IPS DF 4.7 (cell line): Measurements from ENCODE around the gene SHISA6.
"Not testable (repeated sequence)": the region's sequence is repeated elsewhere in the genome, so short reads cannot be mapped to it uniquely, and the experiment has no call there.

Experiments
- DNase-seq: peaks from one replicate; pipeline ENCODE4 v3.0.0-alpha.2; 2013; ENCODE audit warnings: low spot score; ENCODE audit errors: extremely low read depth

The SHISA6 gene

DNA sequence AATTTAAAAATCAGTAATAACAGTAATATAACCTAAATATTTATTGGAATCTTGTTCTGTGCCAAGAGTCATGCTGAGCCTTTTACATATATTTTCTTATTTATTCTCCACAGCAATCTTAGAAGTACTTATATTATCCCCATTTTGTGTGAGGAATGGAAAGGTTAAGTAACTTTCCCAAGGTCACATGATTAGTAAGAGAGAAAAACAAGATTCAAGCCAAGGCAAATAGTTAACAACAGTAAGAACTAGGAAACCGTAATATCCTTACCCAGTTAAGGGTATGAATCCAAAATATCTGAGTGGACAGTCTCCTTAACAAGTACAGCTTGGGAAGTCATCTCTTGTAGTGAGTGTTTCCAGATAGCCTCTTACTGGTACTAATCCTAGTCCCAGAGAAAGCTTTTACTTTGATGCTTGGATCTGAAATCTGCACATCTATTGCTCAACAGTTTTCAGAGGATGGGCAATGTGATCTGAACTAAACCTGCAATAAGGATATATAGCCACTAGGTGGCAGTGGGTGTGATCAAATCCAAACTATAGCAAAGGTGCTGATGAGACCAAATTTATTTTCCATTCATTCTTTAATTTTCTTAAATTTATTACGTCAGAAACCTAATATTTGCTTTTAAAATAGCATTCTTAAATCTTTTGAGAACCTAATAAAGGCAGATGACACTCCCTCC is 23.3 kb downstream of the SHISA6 start:
- no peak for DNase-seq

DNA sequence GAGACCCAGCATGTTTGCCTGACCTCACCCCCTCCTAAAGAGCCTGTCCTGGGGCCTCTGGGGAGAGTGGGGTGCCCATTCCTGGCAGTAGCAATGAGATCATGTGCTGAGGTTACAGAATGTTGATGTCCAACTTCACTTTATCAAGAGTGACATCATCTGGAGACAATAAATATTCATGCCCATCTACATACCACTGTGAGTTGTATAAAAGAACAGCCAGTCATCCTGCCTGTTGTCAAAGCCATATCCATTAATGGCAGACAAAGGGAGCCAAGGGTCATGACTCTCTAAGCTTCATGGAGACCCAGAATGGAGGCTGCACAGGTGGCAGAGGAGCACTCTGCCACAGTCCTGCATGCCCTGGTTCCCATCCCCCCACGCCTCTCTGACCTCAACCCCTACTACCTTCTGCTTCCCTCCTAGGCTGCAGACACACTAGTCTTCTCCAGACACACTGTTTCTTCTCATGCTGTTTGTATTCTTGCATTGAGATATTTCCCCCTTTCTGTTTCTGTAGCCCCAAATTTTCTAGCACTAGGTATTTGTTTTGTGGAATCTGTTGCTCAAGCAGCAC is 27.1 kb downstream of the SHISA6 start:
- DNase-seq: no peak

DNA sequence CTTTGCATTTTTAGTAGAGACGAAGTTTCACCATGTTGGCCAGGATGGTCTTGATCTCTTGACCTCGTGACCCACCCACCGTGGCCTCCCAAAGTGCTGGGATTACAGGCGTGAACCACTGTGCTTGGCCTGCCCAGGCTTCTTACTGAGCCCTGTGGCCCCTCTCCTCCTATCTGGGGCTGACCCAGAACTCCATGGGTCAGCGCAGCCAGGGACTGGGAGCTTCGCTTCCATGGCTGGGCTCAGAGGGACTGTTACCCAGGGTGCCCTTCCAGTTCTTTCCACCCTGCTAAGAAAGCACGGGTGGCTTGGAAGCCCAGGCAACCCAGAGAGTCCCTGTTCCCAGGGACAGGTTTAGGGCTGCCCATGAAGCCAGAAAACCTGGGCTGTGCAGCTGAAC is 28.2 kb downstream of the SHISA6 start:
- DNase-seq: no peak

DNA sequence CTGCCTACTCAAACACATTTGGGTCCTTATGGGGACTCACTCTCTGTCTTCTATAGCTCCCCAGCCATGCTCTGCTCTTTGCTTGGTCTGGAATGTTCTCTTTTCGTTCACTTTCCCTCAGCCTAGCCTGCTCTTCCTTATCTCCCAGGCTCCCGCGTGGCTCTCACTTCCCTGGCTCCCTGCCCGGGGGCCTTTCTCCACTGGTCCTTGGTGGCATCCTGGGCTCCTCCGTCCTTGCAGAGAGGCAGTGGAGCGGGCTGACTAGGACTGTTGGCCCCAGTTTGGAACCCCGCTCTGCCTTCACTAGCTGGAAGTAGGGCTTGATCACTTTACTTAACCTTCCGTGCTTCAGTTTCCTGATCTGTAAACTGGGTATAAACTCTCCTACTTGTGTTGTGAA is 31.2 kb downstream of the SHISA6 start:
- DNase-seq: no peak

DNA sequence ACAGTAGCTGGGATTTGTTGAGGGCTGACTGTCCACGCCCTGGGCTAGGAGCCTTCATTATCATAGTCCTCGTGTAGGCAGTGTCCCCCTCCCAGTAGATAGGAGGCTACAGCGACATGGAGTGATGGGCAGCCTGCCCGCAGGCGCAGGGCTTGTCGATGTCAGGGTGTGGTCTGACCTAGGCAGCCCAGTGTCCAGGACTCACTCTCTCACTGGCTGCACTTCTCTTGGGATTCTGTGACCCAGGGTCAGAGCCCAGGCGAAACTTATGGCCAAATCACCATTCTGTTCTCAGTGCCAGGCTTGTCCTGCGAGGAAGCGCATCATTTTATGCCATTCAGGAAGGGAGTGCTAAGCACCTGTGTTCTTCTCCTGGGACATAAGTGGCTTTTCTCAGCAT is 32.6 kb downstream of the SHISA6 start:
- DNase-seq: no peak

DNA sequence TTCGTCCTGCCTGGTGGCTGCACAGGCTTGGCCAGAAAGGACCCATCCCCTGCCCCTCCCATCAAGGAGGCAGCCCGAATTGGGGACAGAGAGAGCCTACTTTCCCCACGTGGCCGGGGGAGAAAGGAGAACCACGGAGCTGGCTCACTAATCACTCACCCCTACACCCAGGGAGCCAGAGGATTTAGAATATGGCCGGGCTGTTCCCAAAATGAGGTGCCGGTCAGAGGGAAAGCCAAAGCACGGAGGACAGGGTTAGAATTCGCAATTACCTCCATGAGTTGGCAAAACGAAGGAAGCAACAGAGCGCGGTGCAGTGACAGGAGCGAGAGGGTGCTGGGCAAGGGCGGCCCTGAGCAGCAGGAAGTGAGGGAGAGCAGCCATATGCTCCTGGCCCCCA is 33.1 kb downstream of the SHISA6 start:
- no peak for DNase-seq

DNA sequence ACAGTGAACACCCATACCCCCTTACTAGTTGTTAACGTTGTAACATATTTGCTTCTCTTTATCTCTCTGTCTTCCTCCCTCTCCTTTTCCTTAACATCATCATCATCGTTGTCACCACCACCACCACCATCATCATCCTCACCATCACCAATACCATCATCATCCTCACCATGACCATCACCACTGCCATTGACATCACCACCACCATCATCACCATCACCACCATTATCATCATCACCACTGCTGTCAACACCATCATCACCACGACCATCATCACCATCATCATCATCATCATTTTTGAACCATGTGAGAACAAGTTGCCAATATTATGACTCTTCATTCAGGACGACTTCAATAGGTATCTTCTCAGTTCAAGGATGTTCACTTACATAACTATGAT is 35.5 kb downstream of the SHISA6 start:
- DNase-seq: no peak

DNA sequence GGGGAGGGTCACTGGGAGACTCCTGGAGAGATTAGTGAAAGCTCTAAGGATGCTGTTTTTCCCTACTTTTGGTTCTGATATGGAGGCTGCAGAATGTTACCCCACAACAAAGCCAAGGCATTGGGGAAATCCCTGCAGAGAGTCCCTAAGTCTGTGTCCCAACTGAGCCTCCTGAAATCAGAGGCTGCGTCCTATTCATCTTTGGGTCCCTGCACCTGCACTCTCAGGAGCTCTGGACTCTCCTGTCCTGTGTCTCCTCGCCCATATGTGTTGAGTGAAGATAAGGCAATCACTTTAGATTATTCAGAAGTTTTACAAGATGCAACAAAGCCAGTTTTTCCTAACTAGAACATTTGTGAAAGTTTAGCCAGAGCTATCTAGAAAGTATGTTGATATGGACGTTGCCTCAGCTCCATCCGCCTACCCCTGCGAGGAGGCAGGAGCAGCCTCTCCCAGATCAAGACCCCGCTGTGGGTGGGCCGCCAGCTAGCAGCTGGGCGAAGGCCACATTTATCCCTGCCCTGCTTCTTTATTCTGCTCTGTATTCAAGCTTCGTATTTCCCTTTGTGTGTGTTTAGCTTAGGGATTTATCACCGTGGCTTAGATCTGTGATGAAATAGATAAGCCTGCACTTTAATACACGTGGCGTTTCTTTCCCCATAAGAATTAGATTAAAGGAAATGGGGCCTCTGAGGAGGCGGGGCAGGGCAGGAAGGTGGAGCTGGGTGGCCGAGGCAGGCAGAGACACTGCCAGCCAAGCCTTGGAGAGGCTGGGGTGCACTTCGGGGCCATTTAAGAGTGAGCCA is 37.4 kb downstream of the SHISA6 start:
- DNase-seq: no peak

DNA sequence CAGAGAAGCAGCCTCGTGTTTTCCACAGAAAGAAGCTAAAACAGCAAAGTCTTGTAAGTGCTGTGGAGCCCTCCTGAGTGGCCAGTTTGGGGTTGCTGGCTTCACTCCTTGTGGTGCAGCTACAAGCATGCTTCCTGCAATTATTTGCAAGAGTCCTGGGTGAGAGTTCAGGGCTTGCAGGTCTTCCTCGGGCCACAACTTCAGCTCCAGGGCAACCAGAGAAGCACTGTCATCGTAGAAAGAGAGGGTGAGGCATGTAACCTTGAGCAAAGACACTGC is 37.9 kb downstream of the SHISA6 start:
- DNase-seq: no peak

DNA sequence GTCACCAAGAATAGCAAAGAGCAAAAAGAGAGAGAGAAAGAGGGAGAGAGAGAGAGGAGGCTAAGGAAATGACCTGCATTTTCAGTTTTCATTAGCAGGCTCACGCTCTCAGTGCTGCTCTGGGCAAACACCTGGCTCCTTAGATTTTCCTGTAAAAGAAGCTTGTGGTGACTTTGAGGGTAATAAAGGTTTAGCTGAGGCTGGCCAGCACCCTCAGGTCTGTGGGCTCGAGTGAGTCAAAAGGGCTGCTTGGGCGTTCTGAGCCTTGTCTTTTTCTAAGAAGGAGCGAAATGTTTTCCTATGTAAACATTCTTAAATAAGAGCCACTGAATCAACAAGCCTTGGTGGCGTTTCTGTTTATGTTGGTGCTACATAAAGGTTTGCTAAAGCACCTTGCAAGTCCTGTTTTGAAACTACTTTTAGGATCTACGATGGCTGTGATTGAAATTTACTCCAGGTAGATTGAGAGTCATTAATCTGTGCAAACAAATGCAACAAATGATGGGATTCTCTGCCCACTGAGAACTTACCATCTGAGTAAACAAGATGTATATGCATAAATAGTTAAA is 38.8 kb downstream of the SHISA6 start:
- no peak for DNase-seq

DNA sequence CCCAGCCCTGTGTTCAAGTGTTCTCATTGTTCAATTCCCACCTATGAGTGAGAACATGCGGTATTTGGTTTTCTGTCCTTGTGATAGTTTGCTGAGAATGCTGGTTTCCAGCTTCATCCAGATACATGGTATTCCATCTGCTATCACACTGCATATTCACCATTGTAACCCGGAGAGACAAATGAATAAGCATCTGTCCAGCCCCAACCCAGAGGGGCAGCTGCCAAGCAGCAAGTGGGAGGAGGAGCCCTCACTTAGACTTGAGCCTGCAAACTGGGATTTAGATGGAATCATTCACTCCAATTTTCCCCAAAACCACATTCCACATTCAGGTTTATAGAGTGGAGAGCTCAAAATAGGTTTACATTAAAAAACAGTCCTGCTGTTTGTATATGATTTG is 41.6 kb downstream of the SHISA6 start:
- no peak for DNase-seq

DNA sequence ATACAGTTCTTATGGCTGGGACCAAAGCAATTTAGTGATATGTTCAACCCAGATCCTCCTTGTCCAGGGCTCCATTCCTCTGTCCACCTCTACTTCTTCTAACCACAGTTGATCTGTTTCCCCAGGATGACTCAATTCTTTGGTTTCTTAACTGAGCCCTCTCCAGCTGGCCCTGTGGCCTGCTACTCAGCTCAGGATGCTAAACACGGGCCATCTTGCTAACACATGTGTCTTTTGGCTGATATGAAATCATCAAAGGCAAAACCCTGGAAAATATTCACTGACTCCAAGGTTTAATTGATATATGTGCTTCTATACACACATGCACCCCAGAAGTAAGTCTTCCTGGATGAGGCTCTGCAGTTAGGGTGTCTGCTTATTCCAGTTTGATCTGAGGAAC is 43.8 kb downstream of the SHISA6 start:
- no peak for DNase-seq

DNA sequence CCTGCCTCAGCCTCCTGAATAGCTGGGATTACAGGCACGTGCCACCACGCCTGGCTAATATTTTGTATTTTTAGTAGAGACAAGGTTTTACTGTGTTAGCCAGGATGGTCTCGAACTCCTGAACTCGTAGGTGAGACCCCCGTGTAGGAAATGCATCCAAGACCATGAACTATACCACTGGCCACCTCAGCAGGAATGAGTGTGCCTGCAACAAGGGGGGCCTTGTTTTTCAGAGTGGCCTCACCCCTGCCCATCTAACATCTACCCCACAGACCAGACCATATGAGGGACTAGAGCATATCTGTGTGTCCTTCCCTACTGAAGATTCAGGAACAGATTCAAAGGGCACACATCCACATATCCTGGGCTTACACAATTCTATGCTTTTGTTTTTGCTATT is 44.9 kb downstream of the SHISA6 start:
- no peak for DNase-seq

DNA sequence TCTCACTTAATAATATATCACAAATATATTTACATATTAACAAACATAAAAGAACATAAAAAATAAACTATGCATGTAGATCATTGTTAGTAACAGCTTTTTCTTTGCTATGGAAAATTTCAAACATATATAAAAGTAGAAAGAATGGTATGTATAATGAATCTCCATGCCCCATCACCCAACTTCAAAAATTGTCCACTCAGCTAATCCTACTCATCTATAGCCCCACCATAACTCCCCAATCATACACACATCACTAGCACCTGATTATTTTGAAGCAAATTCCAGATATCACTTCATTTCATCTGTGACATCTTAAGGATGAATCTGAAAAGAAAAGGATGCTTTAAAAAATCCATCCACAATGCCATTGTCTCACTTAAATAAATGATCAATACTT is 46.8 kb downstream of the SHISA6 start:
- no peak for DNase-seq

DNA sequence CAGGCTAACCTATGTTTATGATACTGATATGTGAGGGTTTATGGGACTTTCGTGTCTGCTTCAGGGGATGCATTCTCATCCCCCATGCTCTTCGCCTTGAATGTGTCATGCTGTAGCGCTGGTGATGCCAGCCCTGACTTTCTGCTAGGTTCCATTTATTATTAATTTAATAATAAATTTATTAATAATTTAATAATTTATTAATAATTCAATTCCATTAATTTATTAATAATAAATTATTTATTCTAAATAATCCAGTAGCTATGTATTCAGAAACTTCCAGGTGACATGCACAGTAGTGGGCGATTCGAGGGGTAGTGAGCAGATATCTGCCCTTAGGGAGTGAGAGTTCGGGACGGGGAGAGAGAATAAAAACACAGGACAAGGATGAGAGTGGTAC is 49.8 kb downstream of the SHISA6 start:
- no peak for DNase-seq

DNA sequence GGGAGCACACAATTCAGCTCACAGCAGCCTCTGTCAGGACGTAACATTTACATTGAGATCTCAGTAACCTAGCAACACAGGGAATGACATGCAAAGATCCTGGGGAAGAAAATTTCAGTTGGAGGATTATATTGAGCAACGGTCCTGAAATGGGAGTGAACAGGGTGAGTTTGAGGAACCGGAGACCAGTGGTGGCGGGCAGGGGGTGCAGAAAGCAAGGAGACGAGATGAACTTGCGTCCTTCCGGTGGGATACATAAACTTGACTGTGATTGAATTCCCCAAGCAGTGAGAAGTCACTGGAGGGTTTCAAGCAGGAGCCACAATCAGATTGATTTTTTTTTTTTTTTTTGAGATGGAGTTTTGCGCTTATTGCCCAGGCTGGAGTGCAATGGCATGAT is 51.5 kb downstream of the SHISA6 start:
- DNase-seq: no peak

DNA sequence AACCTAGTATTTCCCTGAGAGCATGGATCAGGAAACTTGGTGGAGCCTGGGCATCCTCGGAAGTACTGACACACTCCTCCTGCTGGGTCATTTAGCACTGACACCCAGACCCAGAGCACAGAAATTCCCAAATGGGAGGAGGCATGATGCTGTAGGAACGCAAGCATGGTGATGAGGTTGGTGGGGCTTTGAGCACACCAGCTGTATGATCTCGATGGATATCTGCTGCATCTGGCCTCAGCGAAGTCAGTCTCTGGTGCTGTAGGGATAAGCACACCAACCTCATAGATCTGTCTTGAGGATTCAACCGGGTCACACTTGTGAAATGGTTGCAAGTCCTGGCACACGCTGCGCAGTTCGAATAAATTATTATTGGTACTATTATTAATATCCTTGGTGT is 52.5 kb downstream of the SHISA6 start:
- DNase-seq: no peak

DNA sequence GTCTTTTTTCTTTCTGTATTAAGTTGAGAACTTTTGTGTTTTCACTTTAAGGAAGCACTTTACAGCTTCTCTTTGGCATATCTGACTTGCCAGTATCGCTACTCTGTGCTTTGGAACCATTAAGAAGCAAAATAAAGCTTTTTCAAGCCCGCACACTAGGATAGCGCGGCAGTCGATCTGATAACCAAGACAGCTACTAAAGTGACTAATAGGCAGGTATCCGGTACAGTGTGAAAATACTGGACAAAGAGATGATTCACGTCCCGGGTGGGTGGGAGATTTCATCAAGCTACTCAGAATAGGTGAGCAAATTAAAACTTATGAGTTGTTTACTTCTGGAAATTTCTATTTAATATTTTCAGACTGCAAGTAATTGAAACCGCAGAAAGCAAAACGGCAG is 53.8 kb downstream of the SHISA6 start:
- DNase-seq: no peak

DNA sequence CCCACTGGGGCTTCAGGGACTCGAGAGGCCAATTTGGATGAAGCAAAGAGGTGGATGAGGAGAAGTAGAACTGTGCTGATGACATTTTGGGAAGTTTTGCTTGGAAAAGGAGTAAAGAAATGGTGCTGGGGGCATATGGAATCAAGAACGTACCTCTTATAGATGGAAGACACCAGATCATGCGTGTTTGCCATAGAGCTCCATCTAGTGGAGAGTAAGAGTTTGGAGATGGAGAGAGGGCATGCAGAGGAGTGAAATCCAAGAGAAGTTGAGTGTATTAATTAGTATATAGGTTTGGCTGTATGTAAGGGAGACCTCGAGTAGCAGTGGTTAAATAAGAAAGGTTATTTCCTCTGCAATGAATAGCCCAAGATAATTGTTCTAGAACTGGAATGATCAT is 56.0 kb downstream of the SHISA6 start:
- no peak for DNase-seq

DNA sequence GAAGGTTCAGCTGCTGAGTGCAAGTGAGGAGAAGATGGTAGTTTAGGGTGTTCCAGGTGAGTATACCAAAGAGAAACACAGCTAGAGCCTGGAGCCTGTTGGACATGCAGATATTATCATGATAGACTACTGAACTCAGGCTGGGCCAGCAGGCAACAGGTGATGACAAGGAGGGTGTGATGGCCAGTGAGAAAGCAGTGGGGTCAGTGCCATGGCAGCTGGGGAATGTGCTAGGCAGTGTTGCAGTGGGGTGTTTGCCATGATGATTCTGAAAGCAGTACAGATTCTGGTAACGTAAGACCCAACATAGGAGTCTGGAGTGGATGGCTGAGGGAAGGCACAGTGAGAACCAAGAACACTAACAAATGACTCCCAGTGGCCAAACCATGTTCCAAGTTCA is 57.4 kb downstream of the SHISA6 start:
- DNase-seq: no peak

DNA sequence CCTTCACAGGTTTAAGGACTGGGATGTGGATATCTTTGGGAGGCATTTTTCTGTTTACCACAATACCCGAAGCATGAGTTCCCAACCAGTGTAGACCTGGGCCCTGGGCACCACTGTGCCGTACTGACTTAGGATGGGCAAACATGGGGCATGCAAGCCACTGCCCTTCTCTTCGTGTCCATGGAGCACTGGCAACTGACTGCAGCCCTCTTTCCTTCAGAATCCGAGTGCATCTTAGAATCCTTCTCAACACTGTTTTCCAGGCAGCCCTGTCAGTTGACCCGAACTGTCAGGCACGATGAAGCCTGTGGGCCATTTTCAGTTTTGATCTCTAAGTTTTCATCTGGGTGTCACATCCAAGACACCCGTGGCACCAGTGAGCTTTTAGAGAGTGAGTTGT is 59.2 kb downstream of the SHISA6 start:
- DNase-seq: no peak

DNA sequence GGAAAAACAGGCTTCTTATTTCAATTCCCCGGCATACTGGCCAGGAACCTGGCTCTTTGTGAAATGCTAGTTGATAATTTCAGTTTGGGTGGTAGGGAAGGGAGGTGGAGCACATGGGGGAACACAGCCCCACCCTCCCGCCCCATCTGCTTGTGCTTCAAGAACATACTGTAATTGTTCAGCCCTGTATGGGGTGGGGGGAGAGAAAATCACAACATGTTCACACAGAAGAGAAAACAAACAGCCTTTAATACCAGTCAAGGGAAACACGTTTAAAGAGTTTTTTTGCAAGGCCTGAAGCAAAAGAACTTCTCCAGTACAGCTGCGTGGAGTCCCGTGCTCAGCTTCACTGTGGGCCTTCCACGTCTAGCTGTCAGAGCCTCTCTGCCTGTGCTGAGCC is 59.7 kb downstream of the SHISA6 start:
- no peak for DNase-seq

DNA sequence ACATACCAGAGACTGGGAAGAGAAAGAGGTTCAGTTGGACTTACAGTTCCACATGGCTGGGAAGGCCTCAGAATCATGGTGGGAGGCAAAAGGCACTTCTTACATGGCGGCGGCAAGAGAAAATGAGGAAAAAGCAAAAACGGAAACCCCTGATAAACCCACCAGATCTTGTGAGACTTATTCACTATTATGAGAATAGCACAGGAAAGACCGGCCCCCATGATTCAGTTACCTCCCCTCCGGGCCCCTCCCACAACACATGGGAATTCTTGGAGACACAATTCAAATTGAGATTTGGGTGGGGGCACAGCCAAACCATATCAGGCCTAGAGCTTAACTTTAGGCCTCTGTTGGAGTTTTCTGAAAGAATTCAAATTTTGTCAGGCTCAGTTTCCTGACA is 60.9 kb downstream of the SHISA6 start:
- DNase-seq: not testable (repeated sequence)
